ENCODE data around the gene EYS. TPM values are rescaled to one million over a fixed set of nuclear protein-coding genes. Genes with fewer than 3 reads are reported as not detected.
"Not testable (repeated sequence)": the region's sequence is repeated elsewhere in the genome, so short reads cannot be mapped to it uniquely, and the experiment has no call there.

EYS gene
- total RNA-seq, 3 donors from 2014 or later = 1.3 to 2.9 TPM; not detected in 1

GRCh38 chr6:63859528-63859927, 1847.5 kb downstream of the EYS start:
- TF ChIP-seq, protein P1, sequence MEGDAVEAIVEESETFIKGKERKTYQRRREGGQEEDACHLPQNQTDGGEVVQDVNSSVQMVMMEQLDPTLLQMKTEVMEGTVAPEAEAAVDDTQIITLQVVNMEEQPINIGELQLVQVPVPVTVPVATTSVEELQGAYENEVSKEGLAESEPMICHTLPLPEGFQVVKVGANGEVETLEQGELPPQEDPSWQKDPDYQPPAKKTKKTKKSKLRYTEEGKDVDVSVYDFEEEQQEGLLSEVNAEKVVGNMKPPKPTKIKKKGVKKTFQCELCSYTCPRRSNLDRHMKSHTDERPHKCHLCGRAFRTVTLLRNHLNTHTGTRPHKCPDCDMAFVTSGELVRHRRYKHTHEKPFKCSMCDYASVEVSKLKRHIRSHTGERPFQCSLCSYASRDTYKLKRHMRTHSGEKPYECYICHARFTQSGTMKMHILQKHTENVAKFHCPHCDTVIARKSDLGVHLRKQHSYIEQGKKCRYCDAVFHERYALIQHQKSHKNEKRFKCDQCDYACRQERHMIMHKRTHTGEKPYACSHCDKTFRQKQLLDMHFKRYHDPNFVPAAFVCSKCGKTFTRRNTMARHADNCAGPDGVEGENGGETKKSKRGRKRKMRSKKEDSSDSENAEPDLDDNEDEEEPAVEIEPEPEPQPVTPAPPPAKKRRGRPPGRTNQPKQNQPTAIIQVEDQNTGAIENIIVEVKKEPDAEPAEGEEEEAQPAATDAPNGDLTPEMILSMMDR (IDR thresholded peaks at IDR 0.05) = no peak
- TF ChIP-seq POLR2AphosphoS5 (IDR thresholded peaks at IDR 0.05) = no peak
- TF ChIP-seq POLR2A (IDR thresholded peaks at IDR 0.05) = no peak
- DNase-seq (ENCODE audit: low spot score in 2 of 2) = no peak
- Histone ChIP-seq H3K9me3 (no peaks in the 10 kb centered on the region), H3K36me3 (no peaks in the 10 kb centered on the region), H3K4me3 (no peak overlapping the region), H3K4me1 (no peaks in the 10 kb centered on the region), H3K27ac (no peak overlapping the region), H3K27me3 (no peaks in the 10 kb centered on the region)
- intact Hi-C loops (cut with DNase I; ENCODE audit: low total_unique reads) = no loop called here

DNA sequence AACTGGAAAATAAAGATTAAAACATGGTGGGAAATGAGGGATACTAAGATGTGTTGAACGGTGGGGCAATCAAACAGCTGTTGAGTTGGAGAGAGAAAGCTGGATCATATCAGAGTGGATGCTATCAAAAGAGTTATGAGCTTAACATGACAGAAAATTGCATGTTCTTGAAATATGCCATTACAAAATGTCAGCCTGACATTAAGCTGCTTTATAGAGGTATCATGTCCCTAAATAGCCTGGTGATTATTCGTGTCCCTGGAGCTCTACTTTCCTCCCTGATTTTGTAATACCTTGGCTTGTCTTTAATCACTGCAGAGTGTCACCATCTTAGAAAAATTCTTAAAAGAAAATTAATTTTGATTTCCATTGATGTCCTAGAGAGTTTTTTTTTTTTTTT, 1848.3 kb downstream of the EYS start:
- TF ChIP-seq, protein P1 (IDR thresholded peaks at IDR 0.05) = no peak
- TF ChIP-seq POLR2A (IDR thresholded peaks at IDR 0.05) (no peak), POLR2AphosphoS5 (IDR thresholded peaks at IDR 0.05) (no peak)
- intact Hi-C loops (cut with DNase I; ENCODE audit: low total_unique reads) = no loop called here

GRCh38 chr6:63856271-63856670, 1850.8 kb downstream of the EYS start:
- no peaks in the 10 kb centered on the region for H3K9me3 ChIP-seq
- H3K36me3 ChIP-seq = no peaks in the 10 kb centered on the region
- H3K4me3 ChIP-seq = no peak overlapping the region
- TF ChIP-seq, protein P1 (IDR thresholded peaks at IDR 0.05) = no peak
- no peak for TF ChIP-seq POLR2A (IDR thresholded peaks at IDR 0.05)
- TF ChIP-seq POLR2AphosphoS5 (IDR thresholded peaks at IDR 0.05) = no peak
- intact Hi-C loops (cut with DNase I; ENCODE audit: low total_unique reads) = no loop called here
- no peaks in the 10 kb centered on the region for H3K4me1 ChIP-seq
- H3K27ac ChIP-seq = no peak overlapping the region
- DNase-seq (ENCODE audit: low spot score in 2 of 2) = no peak
- no peaks in the 10 kb centered on the region for H3K27me3 ChIP-seq

More for the DNA sequence above, 1848.3 kb downstream of the EYS start:
- H3K4me1 ChIP-seq = no peaks in the 10 kb centered on the region
- H3K4me3 ChIP-seq = no peak overlapping the region
- H3K27ac ChIP-seq = no peak overlapping the region
- DNase-seq (ENCODE audit: low spot score in 2 of 2) = no peak
- no peaks in the 10 kb centered on the region for H3K36me3 ChIP-seq
- H3K9me3 ChIP-seq = no peaks in the 10 kb centered on the region
- no peaks in the 10 kb centered on the region for H3K27me3 ChIP-seq

GRCh38 chr6:63844287-63844686, 1862.7 kb downstream of the EYS start:
- no peak overlapping the region for H3K27ac ChIP-seq
- no peaks in the 10 kb centered on the region for H3K4me1 ChIP-seq
- no peak overlapping the region for H3K4me3 ChIP-seq
- H3K36me3 ChIP-seq = no peaks in the 10 kb centered on the region
- no peaks in the 10 kb centered on the region for H3K27me3 ChIP-seq
- TF ChIP-seq POLR2A (IDR thresholded peaks at IDR 0.05) (no peak), POLR2AphosphoS5 (IDR thresholded peaks at IDR 0.05) (no peak)
- TF ChIP-seq, protein P1 (IDR thresholded peaks at IDR 0.05) = no peak
- H3K9me3 ChIP-seq = no peaks in the 10 kb centered on the region
- intact Hi-C loops (cut with DNase I; ENCODE audit: low total_unique reads) = no loop called here
- DNase-seq (ENCODE audit: low spot score in 2 of 2) = no peak

- no peaks in the 10 kb centered on the region for H3K36me3 ChIP-seq
- H3K27me3 ChIP-seq = no peaks in the 10 kb centered on the region
- intact Hi-C loops (cut with DNase I; ENCODE audit: low total_unique reads) = no loop called here
- no peaks in the 10 kb centered on the region for H3K4me1 ChIP-seq
- H3K27ac ChIP-seq = no peak overlapping the region
- no peaks in the 10 kb centered on the region for H3K9me3 ChIP-seq
- no peak for DNase-seq (ENCODE audit: low spot score in 2 of 2)
- no peak overlapping the region for H3K4me3 ChIP-seq
- no peak for TF ChIP-seq POLR2A (IDR thresholded peaks at IDR 0.05)
- TF ChIP-seq POLR2AphosphoS5 (IDR thresholded peaks at IDR 0.05) = no peak
- TF ChIP-seq, protein P1 (IDR thresholded peaks at IDR 0.05) = no peak
These were observed 1867.5 kb downstream of the EYS start for GRCh38 chr6:63839485-63839884.

GRCh38 chr6:63828678-63829077, 1878.3 kb downstream of the EYS start:
- H3K27ac ChIP-seq; H3K4me3 ChIP-seq; H3K4me1 ChIP-seq; intact Hi-C loops (cut with DNase I; ENCODE audit: low total_unique reads); H3K36me3 ChIP-seq; H3K9me3 ChIP-seq; DNase-seq (ENCODE audit: low spot score in 2 of 2); H3K27me3 ChIP-seq: not testable (repeated sequence)

All from breast epithelium (tissue), 4 donors.